GM13977 (cell line): ENCODE data around the gene SEMA4C.

ENCODE experiments used
- DNase-seq: peaks from one replicate; pipeline ENCODE4 v3.0.0; 2012; ENCODE audit warnings: low spot score
- CTCF ChIP-seq: IDR thresholded peaks from 2 replicates; pipeline ENCODE4 v1.5.1; 2012; ENCODE audit warnings: mild to moderate bottlenecking, control low read depth; ENCODE audit not compliant: insufficient read depth; ENCODE audit errors: extremely low read depth, missing control alignments
- in situ Hi-C: fragments of 300-500 bp; cut with MboI; formaldehyde crosslinking; loops from one replicate; pipeline ENCODE4 v1.12.0; 2022; ENCODE audit warnings: low sequenced_read_pairs, low pct_unique_long_range_greater_than_20kb, mixed read lengths, inconsistent platforms; ENCODE audit not compliant: unreplicated experiment

SEMA4C gene

GRCh38 chr2:96914332-96914731 is 44.5 kb upstream of the SEMA4C start:
- in situ Hi-C loops: no loop called here
- no peak for DNase-seq
- TF ChIP-seq CTCF: no peak

GRCh38 chr2:96913398-96914202 is 43.7 kb upstream of the SEMA4C start:
- DNase-seq: no peak
- in situ Hi-C loops: no loop called here
- TF ChIP-seq CTCF: no peak

GRCh38 chr2:96913117-96913397 is 43.2 kb upstream of the SEMA4C start:
- DNase-seq: no peak
- in situ Hi-C loops: no loop called here
- TF ChIP-seq CTCF: no peak

- DNase-seq: no peak
- in situ Hi-C loops: no loop called here
- no peak for TF ChIP-seq CTCF
Observed at GRCh38 chr2:96912346-96913116, 42.7 kb upstream of the SEMA4C start.

- TF ChIP-seq CTCF: no peak
- no peak for DNase-seq
- in situ Hi-C loops: no loop called here
Observed at GRCh38 chr2:96909611-96910021, 39.7 kb upstream of the SEMA4C start.

GRCh38 chr2:96907115-96908041 is 37.5 kb upstream of the SEMA4C start:
- in situ Hi-C loops: no loop called here
- TF ChIP-seq CTCF: no peak
- no peak for DNase-seq
